ENCODE data around the gene ARL17B. TPM values are rescaled to one million over a fixed set of nuclear protein-coding genes. Genes with fewer than 3 reads are reported as not detected.
"Not testable (repeated sequence)": the region's sequence is repeated elsewhere in the genome, so short reads cannot be mapped to it uniquely, and the experiment has no call there.

Gene ARL17B
- 10 to 100 TPM; 19.5 to 38.0 (median 24.9) TPM for total RNA-seq
- long read RNA-seq, donor 1, transcript ARL17B-202 (4 exons, 743 nt): major isoform, 5 of 21 reads
- long read RNA-seq, donor 1, partial matches to known transcripts: 0 of 21 reads
- long read RNA-seq, donor 1, other reads (novel, unspliced or antisense): 13 of 21 reads
- long read RNA-seq, donor 2, partial matches to known transcripts: 0 of 9 reads
- long read RNA-seq, donor 2, other reads (novel, unspliced or antisense): 5 of 9 reads

- DNase-seq (peak; percentile 89 to 99 (median 90)), ATAC-seq (peak; percentile 98)
- H3K36me3 ChIP-seq (ENCODE audit: low read depth); intact Hi-C loops (cut with DNase I, micrococcal nuclease); H3K4me1 ChIP-seq (ENCODE audit: low read depth); H3K4me3 ChIP-seq; H3K9me3 ChIP-seq: not testable (repeated sequence)
Measured at GRCh38 chr17:46361755-46362154, at the start of gene ARL17B. Gene ARL17B, minus strand, starts transcription at chr17:46361766. Its CDS starts 3,369 bp downstream, at chr17:46358397.

GRCh38 chr17:46409864-46410263 lies 48.3 kb upstream of the ARL17B start:
- intact Hi-C loops (cut with DNase I, micrococcal nuclease); H3K36me3 ChIP-seq (ENCODE audit: low read depth); H3K4me1 ChIP-seq (ENCODE audit: low read depth); ATAC-seq; H3K9me3 ChIP-seq; H3K4me3 ChIP-seq; DNase-seq: not testable (repeated sequence)

DNA sequence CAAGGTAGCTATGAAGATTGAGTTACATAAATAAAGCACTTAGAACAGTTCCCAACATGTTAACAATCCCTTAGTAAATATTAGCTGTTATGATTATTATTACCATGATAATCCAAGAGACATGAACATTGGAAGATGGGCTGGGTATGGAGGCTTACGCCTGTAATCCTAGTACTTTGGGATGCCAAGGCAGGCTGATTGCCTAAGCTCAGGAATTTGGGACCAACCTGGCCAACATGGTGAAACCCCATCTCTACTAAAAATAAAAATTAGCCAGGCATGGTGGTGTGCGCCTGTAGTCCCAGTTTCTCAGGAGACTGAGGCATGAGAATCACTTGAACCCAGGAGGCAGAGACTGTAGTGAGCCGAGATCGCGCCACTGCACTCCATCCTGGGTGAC lies 45.6 kb upstream of the ARL17B start:
- H3K36me3 ChIP-seq (ENCODE audit: low read depth); ATAC-seq; intact Hi-C loops (cut with DNase I, micrococcal nuclease); H3K4me3 ChIP-seq; DNase-seq; H3K9me3 ChIP-seq; H3K4me1 ChIP-seq (ENCODE audit: low read depth): not testable (repeated sequence)

DNA sequence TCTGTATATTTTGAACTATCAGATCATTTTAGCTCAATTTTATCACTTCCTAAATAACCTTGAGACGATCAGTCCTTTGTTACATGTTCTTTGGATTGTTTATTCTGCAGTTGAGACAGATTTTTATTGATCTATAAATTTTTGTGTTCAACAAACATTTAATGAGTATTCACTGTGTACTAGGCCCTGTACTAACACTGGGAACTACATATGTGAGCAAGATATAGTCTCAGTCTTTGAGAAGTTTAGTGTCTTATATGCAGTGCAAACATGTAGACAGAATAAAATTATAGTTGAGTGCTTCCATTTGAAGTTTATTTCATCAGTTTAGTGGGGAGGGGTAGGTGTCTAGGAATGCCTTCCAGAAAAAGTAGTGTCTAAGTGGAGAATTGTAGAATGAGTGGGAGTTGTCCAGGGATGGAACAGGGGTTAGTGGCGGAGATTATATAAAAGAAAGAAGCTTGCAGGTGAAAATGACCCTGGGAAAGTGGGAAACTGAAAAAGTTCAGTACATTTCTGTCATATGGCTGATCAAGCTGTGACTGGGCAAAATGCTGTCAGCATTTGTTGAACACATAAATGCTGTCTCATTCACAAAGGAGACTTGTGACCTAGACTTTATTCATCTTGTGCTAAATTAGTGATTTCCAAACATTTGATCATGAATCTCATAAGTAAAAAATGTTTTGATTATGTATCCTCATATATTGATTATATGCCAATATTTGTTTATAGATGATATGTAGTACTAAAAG lies 39.6 kb upstream of the ARL17B start:
- intact Hi-C loops (cut with DNase I, micrococcal nuclease); H3K4me3 ChIP-seq; H3K4me1 ChIP-seq (ENCODE audit: low read depth); H3K36me3 ChIP-seq (ENCODE audit: low read depth); DNase-seq; H3K9me3 ChIP-seq; ATAC-seq: not testable (repeated sequence)

- ATAC-seq; H3K4me3 ChIP-seq; H3K9me3 ChIP-seq; H3K4me1 ChIP-seq (ENCODE audit: low read depth); intact Hi-C loops (cut with DNase I, micrococcal nuclease); H3K36me3 ChIP-seq (ENCODE audit: low read depth); DNase-seq: not testable (repeated sequence)
Measured at GRCh38 chr17:46400543-46400942, 39.0 kb upstream of the ARL17B start.

DNA sequence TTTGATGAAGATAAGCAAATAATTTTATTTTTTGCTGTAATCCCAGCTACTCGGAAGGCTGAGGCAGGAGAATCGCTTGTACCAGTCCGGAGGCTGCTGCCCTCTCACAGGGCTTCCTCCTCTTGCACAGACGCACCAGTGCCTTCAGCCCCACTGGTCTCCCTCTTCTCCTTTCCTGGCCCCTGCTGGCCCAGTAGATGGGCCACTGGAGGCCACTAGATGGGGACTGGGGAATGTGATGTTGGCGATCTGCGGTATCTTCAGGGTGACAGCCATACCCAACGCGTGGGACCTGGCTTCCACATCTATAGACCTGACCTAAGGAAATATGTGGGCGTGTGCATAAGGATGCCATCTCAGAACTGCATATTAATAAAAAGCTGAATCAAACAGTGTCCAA lies 38.4 kb upstream of the ARL17B start:
- H3K4me1 ChIP-seq (ENCODE audit: low read depth); ATAC-seq; H3K36me3 ChIP-seq (ENCODE audit: low read depth); H3K9me3 ChIP-seq; H3K4me3 ChIP-seq; DNase-seq; intact Hi-C loops (cut with DNase I, micrococcal nuclease): not testable (repeated sequence)

DNA sequence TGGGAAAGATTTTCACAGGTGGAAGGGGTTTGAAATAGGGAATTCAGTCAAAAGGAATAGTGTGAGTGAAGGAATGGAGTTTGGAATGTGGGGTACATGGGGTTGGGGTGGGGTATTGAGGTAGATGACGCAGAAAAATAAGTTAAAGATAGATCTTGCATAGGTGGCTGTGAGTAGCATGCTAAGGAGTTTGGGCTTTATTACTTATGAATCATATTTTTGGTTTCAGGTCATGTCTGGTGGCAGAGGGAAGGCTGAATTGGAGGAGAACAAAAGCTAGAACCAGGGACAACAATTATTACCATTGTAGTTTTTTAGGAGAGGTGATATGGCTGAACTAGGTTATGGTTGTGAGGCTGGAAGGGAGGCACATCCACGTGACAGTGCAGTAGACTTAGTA lies 34.7 kb upstream of the ARL17B start:
- H3K36me3 ChIP-seq (ENCODE audit: low read depth); intact Hi-C loops (cut with DNase I, micrococcal nuclease); H3K4me3 ChIP-seq; H3K4me1 ChIP-seq (ENCODE audit: low read depth); DNase-seq; H3K9me3 ChIP-seq; ATAC-seq: not testable (repeated sequence)

- H3K4me3 ChIP-seq; H3K36me3 ChIP-seq (ENCODE audit: low read depth); H3K4me1 ChIP-seq (ENCODE audit: low read depth); DNase-seq; intact Hi-C loops (cut with DNase I, micrococcal nuclease); ATAC-seq; H3K9me3 ChIP-seq: not testable (repeated sequence)
Measured at GRCh38 chr17:46393702-46394101, 32.1 kb upstream of the ARL17B start.

GRCh38 chr17:46385491-46385890 lies 23.9 kb upstream of the ARL17B start:
- DNase-seq; ATAC-seq; H3K4me1 ChIP-seq (ENCODE audit: low read depth); intact Hi-C loops (cut with DNase I, micrococcal nuclease); H3K9me3 ChIP-seq; H3K36me3 ChIP-seq (ENCODE audit: low read depth); H3K4me3 ChIP-seq: not testable (repeated sequence)

GRCh38 chr17:46383118-46383517 lies 21.6 kb upstream of the ARL17B start:
- intact Hi-C loops (cut with DNase I, micrococcal nuclease); H3K36me3 ChIP-seq (ENCODE audit: low read depth); DNase-seq; H3K4me1 ChIP-seq (ENCODE audit: low read depth); H3K9me3 ChIP-seq; H3K4me3 ChIP-seq: not testable (repeated sequence)
- ATAC-seq: peak; percentile 48

GRCh38 chr17:46373418-46373817 lies 11.9 kb upstream of the ARL17B start:
- DNase-seq; H3K4me3 ChIP-seq; H3K4me1 ChIP-seq (ENCODE audit: low read depth); H3K9me3 ChIP-seq; H3K36me3 ChIP-seq (ENCODE audit: low read depth); intact Hi-C loops (cut with DNase I, micrococcal nuclease): not testable (repeated sequence)
- ATAC-seq: peak; percentile 76

DNA sequence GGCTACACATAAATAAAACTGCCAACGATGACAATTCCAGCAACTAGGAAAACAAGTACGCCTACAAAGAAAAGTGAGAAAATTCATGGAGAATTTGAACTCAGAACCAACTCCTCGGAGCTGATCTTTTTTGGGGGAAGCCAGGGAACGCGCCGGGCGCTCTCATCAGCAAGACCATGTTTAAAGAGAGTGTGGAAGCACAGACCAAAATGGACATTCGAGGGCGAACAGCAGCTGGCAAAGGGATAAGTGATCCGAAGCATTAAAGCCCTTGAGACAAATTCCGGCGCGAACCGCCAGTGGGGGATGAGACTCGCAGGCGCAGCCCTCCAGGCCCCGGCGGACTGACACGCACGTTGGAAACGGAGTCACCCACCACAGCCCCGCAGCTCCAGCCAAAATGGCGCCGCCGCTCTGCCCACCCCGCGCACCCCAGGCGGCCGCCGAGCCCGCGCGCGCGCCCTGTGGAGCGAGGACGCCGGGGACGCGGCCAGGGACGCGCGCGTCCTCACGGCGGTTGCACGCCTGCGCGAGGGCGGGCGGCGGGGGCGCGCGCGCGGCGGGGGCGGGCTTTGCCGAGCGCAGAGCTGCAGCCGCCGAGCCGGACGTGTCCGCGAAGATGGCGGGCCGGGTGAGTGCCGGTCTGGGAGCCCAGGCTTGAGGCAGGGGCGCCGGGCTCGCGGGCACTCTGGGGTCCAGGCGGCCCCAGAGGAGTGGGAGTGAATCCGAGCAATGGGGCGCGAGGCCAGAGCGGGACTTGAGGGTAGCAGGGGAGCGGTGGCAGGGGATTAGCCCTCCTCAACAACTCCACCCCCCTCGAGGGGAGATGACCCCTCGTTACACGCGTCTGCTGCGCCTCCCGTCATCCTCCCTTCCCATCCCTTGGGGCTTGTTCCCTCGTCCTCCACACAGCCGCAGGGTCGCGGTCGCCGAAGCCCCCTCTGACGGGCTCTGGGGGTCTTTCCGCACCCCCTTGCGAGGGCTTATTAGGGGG lies 11.0 kb upstream of the ARL17B start:
- DNase-seq; H3K4me3 ChIP-seq; intact Hi-C loops (cut with DNase I, micrococcal nuclease); H3K9me3 ChIP-seq; H3K4me1 ChIP-seq (ENCODE audit: low read depth); H3K36me3 ChIP-seq (ENCODE audit: low read depth): not testable (repeated sequence)
- peak; percentile 98 for ATAC-seq

DNA sequence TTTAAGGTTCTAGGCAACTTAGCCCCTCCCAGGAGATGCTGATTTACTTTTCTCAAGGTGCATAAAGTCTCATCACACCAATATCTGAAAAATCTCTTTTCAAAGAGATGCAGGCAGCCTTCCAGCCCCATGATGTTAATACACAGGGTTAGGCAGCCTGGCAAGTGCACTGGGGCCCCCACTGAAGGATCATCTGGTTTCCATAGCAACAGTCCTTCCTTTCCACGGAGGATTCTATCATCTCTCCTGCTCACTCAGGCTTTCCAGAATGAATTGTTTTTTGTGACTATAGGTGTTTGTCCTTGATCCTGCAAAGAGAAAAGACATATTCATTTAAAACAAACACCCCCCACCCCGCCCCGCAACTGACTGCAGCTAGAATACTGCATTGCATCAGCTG lies 6.0 kb upstream of the ARL17B start:
- H3K4me1 ChIP-seq (ENCODE audit: low read depth); H3K4me3 ChIP-seq; H3K36me3 ChIP-seq (ENCODE audit: low read depth); H3K9me3 ChIP-seq; intact Hi-C loops (cut with DNase I, micrococcal nuclease); DNase-seq; ATAC-seq: not testable (repeated sequence)
